Stimulated activated naive CD8-positive, alpha-beta T cell treated with anti-CD3 and anti-CD28 coated beads, Interleukin-15, Interleukin-2, amounts not matched to agents 100 U/mL and 50 U/mL, for 24 hours (primary cell): ENCODE results near the gene STAT2.
"Not testable (repeated sequence)": the region's sequence is repeated elsewhere in the genome, so short reads cannot be mapped to it uniquely, and the experiment has no call there.

ENCODE experiments used
- ATAC-seq: fragments of 150-1000 bp; cut with Tn5 transposase; one replicate; pipeline ENCODE4 v1.10.0; 2021
- DNase-seq: peaks from one replicate; pipeline ENCODE4 v3.0.0; 2021

The STAT2 gene

DNA sequence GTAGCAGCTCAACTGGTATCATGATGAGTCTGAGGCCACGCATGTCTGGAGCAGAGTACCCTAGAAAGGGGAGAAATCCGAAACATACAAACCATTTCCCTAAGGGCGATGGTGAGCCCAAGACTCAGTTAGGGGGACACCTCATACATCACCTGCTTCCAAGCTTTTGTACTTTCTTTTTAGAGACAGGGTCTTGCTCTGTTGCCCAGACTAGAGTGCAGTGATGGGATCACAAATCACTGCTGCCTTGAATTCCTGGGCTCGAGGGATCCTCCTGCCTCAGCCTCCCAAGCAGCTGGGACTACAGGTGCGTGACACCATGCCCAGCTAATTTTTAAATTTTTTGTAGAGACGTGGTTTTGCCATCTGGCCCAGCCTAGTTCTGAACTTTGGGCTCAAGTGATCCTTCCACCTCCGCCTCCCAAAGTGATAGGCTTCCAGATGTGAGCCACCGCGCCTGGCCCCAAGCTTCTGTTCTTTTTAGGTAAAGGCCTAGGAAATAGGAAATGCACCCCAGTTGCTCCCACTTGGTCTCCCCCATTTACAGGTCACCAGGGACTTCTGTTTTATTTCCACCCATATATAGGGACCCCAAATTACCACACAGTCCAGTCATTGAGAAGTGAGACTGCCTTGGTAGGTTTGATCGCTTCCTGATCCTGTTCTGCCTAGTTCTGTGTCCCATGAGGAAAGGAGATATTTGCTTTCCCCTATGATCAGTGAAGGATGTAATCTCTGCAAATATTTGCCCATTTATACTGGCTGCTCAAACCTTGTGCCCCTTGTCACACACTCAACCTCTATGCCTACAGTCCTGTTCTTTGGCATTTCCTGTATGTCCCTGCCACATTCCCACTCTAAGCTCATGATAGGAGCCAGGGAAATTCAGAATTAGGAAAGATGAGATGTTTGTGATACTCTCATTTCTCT, 2.5 kb upstream of the STAT2 start, which contains the start of gene APOF:
Gene APOF, minus strand, starts transcription at position 728 of the 930 bp plus-strand sequence. Its CDS starts 112 bp downstream, at position 616.
- no peak for ATAC-seq

DNA sequence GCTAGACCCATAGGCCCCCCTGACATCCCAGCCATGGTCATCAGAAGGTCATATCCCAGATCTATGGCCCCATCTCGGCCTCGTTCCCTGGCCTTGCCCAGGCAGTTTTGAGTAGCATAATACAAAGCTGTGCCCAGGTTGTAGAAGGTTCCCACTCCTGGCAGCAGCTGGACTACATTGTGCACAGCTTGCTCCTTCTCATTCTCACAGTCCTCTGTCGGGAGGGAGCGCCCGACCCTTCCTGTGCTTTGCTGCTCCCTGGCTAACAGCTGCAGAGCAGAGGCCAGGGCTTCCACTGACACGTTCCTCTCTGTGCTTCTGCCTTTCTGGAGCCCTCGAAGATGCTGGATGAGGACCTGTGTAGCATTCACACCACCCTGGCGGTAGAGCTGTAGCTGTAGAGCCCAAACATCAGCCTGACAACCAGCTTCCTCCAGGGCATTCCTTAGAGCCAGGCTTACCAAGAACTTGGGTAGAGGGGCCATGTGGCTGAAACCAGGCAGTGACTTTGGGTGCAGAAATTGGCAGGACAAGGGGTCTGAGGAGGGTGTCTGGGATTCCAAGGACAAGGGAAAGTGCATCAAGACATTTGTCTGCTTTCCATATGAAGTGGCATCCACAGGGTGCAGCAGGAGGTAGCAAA, 1.7 kb upstream of the STAT2 start:
- ATAC-seq (no peak), DNase-seq (no peak)

More for the DNA sequence above, 2.5 kb upstream of the STAT2 start, which contains the start of gene APOF:
- no peak for DNase-seq

- no peak for ATAC-seq
- no peak for DNase-seq
These were observed 923 bp downstream of the STAT2 start for GRCh38 chr12:56358836-56359532.

- ATAC-seq, result no peak
These were observed 8.6 kb downstream of the STAT2 start for GRCh38 chr12:56351325-56351724.

GRCh38 chr12:56350662-56351061, 9.2 kb downstream of the STAT2 start:
- no peak for DNase-seq
- no peak for ATAC-seq

More at GRCh38 chr12:56351325-56351724, 8.6 kb downstream of the STAT2 start:
- DNase-seq, result no peak

- no peak for DNase-seq
These were observed 11.1 kb downstream of the STAT2 start for GRCh38 chr12:56348776-56349175.

DNA sequence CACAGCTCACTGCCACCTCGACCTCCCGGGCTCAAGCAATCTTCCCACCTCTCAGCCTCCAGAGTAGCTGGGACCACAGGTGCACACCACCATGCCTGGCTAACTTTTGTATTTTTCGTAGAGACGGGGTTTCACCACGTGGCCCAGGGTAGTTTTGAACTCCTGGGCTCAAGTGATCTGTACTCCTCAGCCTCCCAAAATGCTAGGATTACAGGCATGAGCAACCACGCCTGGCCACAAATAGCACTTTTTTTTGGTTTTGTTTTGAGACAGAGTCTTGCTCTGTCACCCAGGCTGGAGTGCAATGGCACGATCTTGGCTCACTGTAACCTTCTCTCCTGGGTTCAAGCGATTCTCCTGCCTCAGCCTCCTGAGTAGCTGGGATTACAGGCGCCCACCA, 12.7 kb downstream of the STAT2 start:
- not testable (repeated sequence) for DNase-seq, ATAC-seq

More at GRCh38 chr12:56348776-56349175, 11.1 kb downstream of the STAT2 start:
- ATAC-seq, result no peak

DNA sequence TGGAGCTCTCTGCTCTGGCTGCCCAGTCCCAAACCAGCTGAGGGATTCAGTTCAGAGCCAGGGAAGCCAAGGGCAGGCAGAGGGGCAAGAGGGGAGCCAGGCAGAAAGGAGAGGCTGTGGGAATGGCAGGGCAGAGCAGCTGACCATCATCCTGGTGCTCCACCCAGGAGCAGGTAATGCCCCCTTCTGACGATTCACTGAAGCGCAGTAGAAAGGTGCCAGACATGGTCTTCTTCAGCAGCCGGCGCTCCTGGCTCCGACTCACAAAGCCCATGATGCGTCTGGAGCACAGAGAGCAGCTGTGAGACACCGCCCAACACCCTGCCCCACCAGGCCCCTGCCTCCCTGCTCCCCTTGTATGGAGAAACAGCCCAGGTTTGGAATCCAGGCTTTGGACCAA, 13.2 kb downstream of the STAT2 start:
- ATAC-seq, result peak; percentile 41

DNA sequence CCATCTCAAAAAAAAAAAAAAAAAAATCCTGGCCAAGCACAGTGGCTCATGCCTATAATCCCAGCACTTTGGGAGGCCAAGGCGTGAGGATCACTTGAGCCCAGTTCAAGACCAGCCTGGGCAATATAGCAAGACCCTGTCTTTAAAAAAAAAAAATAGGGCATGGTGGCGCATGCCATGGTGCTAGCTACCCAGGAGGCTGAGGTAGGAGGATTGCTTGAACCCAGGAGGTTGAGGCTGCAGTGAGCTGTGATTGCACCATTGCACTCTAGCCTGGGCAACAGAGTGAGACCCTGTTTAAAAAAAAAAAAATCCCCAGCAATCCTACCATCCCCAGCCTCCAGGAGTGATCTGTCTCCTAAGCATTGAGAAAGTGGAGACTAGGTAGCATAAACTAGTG, 17.6 kb downstream of the STAT2 start:
- DNase-seq, ATAC-seq: not testable (repeated sequence)

More for the DNA sequence above, 13.2 kb downstream of the STAT2 start:
- peak; percentile 41 for DNase-seq

- no peak for DNase-seq
- no peak for ATAC-seq
These were observed 18.3 kb downstream of the STAT2 start for GRCh38 chr12:56341616-56342015.

DNA sequence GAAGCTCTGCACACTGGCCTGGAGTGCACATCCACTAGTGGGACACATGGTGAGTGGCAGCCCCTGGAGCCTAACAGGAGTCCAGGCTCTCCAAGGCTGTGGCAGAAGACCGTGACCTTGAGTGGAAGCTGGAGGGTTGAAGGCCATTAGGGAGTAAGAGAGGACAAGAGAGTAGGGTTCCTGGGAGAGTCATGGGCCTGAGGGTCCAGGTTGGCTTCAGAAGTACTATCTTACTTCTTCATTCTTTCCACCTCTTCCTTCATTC, 20.8 kb downstream of the STAT2 start:
- no peak for DNase-seq

DNA sequence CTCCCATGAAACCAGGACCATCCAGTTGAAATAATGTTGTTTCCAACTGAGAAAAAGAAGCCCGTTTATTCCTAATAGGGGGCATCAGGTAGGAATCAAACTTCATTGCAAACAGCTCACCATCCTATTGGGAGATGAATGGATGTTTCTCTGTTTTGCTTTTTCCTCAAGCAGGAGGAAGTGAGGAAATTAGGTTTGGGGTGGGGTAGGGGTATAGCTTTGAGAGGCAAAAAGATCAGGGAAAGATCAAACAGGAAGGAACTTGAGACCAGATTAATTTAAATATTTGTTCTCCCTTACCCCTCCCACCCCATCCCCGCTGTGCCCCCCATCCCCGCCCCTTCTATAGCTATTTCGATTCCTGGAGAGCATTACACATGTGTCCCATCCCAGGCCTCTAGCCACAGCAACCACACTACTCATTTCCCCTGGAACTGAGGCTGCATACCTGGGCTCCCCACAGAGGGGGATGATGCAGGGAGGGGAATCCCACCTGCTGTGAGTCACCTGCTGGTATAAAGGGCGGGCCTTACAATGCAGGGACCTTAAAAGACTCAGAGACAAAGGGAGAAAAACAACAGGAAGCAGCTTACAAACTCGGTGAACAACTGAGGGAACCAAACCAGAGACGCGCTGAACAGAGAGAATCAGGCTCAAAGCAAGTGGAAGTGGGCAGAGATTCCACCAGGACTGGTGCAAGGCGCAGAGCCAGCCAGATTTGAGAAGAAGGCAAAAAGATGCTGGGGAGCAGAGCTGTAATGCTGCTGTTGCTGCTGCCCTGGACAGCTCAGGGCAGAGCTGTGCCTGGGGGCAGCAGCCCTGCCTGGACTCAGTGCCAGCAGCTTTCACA, 21.4 kb downstream of the STAT2 start, which contains the start of gene IL23A:
Gene IL23A, plus strand, starts transcription at position 577 of the 850 bp plus-strand sequence. Its CDS starts 161 bp downstream, at position 738.
- DNase-seq (peak; percentile 88), ATAC-seq (peak; percentile 87)

More for the DNA sequence above, 20.8 kb downstream of the STAT2 start:
- ATAC-seq, result no peak

DNA sequence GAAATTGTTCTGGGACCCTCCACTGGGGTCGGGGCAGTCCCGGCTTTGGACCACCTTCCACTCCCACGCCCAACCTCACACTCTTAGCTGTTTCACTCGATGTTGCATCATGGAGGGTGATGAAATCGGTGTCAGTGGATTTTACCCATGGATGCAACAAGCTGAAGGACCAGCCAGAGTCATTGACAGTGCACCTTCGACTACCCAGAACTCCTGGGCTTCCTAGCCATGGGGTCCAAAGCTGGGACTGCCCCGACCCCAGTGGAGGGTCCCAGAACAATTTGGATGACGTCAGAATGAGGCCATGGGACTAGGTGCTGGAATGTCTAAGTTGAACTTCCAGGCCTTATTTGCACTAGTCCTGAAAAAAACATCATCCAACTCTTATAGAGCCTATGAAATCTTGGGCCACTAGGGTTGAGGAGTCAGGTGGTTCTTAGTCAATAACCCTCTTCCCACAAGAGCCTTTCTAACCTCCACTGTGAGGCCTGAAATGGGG, 22.1 kb downstream of the STAT2 start:
- ATAC-seq (no peak), DNase-seq (peak; percentile 41)

DNA sequence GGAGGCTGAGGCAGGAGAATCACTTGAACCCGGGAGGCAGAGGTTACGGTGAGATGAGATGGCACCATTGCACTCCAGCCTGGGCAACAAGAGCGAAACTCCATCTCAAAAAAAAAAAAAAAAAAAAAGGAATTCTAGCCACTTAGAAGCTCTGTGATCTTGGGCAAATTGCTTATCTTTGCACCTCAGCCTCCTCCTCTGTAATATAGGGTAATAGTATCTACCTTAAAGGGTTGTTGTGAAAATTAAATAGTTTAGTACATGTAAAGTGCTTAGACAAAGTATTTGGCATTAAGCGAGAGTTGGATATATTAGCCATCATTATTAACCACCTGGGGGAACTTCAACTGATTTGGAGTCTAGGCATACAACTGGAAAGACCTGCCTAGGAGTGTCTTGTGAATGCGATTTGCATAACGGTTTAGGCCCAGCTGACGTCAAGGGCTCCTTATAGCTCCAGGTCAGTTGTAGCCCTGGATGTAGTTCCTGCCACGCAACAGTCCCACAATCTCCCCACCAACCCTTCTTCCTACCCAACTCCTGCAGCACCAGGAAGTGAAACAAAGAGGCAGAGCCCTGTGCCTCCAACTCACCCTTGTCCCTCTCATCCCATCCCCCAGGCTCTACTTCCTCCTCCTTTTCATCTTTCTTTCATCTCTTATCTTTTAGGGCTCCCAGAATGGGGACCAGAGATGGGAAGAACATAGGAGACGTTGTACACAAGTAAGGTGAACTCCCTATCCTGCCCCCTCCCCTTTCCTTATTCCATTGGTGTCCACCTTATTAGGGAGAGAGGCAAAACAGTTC, 23.3 kb downstream of the STAT2 start:
- ATAC-seq (no peak), DNase-seq (no peak)

DNA sequence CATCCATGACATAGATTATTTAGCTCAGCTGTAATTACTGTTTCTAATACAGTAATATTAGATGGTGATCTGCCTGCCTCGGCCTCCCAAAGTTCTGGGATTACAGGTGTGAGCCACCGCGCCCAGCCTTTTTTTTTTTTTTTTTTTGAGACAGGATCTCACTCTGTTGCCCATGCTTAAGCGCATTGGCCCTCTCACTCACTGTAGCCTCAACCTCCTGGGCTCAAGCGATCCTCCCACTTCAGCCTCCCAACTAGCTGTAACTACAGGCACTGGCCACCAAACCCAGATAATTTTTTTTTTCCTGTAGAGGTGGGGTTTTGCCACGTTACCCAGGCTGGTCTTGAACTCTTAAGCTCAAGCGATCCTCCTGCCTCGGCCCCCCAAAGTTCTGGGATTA, 24.4 kb downstream of the STAT2 start:
- ATAC-seq, DNase-seq: not testable (repeated sequence)

- no peak for ATAC-seq
- DNase-seq, result no peak
These were observed 25.5 kb downstream of the STAT2 start for GRCh38 chr12:56334490-56334793.

GRCh38 chr12:56333679-56334489, 26.0 kb downstream of the STAT2 start, which contains the start of gene PAN2:
Gene PAN2 (minus strand): TSS chr12:56334000. CDS start chr12:56333094, 906 bp downstream.
- ATAC-seq, result peak; percentile 90
- DNase-seq, result peak; percentile 92

GRCh38 chr12:56333197-56333678, 26.7 kb downstream of the STAT2 start:
- ATAC-seq, result peak; percentile 12
- no peak for DNase-seq

GRCh38 chr12:56332512-56333196, 27.3 kb downstream of the STAT2 start:
- DNase-seq, result no peak
- ATAC-seq, result no peak
